Fibroblast of skin of right biceps (primary cell): ENCODE measurements around the gene COL26A1.

Experiments used
- DNase-seq: peaks from one replicate; pipeline ENCODE4 v3.0.0-alpha.2; 2013

Gene COL26A1

GRCh38 chr7:101582971-101583370 is 220.3 kb downstream of the COL26A1 start:
- DNase-seq, result no peak

- no peak for DNase-seq
Observed at GRCh38 chr7:101586078-101586905, 223.6 kb downstream of the COL26A1 start.

GRCh38 chr7:101586906-101587677 is 224.4 kb downstream of the COL26A1 start:
- no peak for DNase-seq

GRCh38 chr7:101588131-101588935 is 225.7 kb downstream of the COL26A1 start:
- no peak for DNase-seq

- no peak for DNase-seq
Observed at GRCh38 chr7:101589052-101589451, 226.4 kb downstream of the COL26A1 start.

GRCh38 chr7:101589976-101590662 is 227.4 kb downstream of the COL26A1 start:
- DNase-seq, result no peak

GRCh38 chr7:101590663-101591435 is 228.2 kb downstream of the COL26A1 start:
- DNase-seq, result no peak

GRCh38 chr7:101591504-101591903 is 228.8 kb downstream of the COL26A1 start:
- DNase-seq, result no peak

- no peak for DNase-seq
Observed at GRCh38 chr7:101593556-101593955, 230.9 kb downstream of the COL26A1 start.

- no peak for DNase-seq
Observed at GRCh38 chr7:101594790-101595189, 232.1 kb downstream of the COL26A1 start.

GRCh38 chr7:101595246-101595645 is 232.6 kb downstream of the COL26A1 start:
- DNase-seq, result no peak

- no peak for DNase-seq
Observed at GRCh38 chr7:101595766-101596537, 233.3 kb downstream of the COL26A1 start.

- no peak for DNase-seq
Observed at GRCh38 chr7:101596898-101597297, 234.2 kb downstream of the COL26A1 start.

GRCh38 chr7:101597941-101598340 is 235.3 kb downstream of the COL26A1 start:
- no peak for DNase-seq

GRCh38 chr7:101598422-101598985 is 235.8 kb downstream of the COL26A1 start:
- DNase-seq, result no peak

GRCh38 chr7:101598986-101599771 is 236.5 kb downstream of the COL26A1 start:
- DNase-seq, result no peak

- no peak for DNase-seq
Observed at GRCh38 chr7:101599787-101600186, 237.1 kb downstream of the COL26A1 start.

GRCh38 chr7:101602082-101602481 is 239.4 kb downstream of the COL26A1 start:
- no peak for DNase-seq

GRCh38 chr7:101602484-101603241 is 240.0 kb downstream of the COL26A1 start:
- DNase-seq, result peak; percentile 63
